Karpas-422 (cell line): Measurements from ENCODE around the gene EIF4G3. TPM values are rescaled to one million over a fixed set of nuclear protein-coding genes. Genes with fewer than 3 reads are reported as not detected.

Experiments used
- DNase-seq: peaks from one replicate; pipeline ENCODE4 v3.0.0-alpha.2; 2015
- H2AFZ ChIP-seq: fragments of 200-600 bp; sonication (generic); 2 replicates; pipeline ENCODE4 v1.6.1; 2014; ENCODE audit warnings: antibody characterized with exemption, low read length, mixed read lengths
- H3K27ac ChIP-seq: fragments of 200-600 bp; sonication (generic); 2 replicates; pipeline ENCODE4 v1.5.1; 2014; ENCODE audit warnings: mild to moderate bottlenecking, low read length, moderate library complexity
- H3K27me3 ChIP-seq: fragments of 200-600 bp; sonication (generic); 2 replicates; pipeline ENCODE4 v1.6.1; 2014; ENCODE audit warnings: low read length, mixed read lengths
- H3K36me3 ChIP-seq: fragments of 200-600 bp; sonication (generic); 2 replicates; pipeline ENCODE4 v1.6.1; 2014; ENCODE audit warnings: low read length, mixed read lengths; ENCODE audit not compliant: insufficient read depth
- H3K4me1 ChIP-seq: fragments of 200-600 bp; sonication (generic); 2 replicates; pipeline ENCODE4 v1.6.1; 2014; ENCODE audit warnings: mild to moderate bottlenecking, low read length, mixed read lengths
- H3K4me2 ChIP-seq: fragments of 200-600 bp; sonication (generic); 2 replicates; pipeline ENCODE4 v1.6.1; 2014; ENCODE audit warnings: low read length, low read depth, mild to moderate bottlenecking; ENCODE audit not compliant: poor library complexity, severe bottlenecking
- H3K4me3 ChIP-seq: fragments of 200-600 bp; sonication (generic); 2 replicates; pipeline ENCODE4 v1.5.1; 2014; ENCODE audit warnings: mild to moderate bottlenecking, antibody characterized with exemption, low read length, mixed read lengths
- H3K79me2 ChIP-seq: fragments of 200-600 bp; sonication (generic); 2 replicates; pipeline ENCODE4 v1.6.1; 2014; ENCODE audit warnings: mild to moderate bottlenecking, low read length, mixed read lengths
- H3K9ac ChIP-seq: fragments of 200-600 bp; sonication (generic); 2 replicates; pipeline ENCODE4 v1.6.0; 2014; ENCODE audit warnings: low read length
- H3K9me2 ChIP-seq: fragments of 200-600 bp; sonication (generic), shearing (Covaris generic); replicated peaks from 2 replicates; pipeline ENCODE4 v1.6.0; 2014; ENCODE audit warnings: mild to moderate bottlenecking, low read length, moderate library complexity; ENCODE audit not compliant: insufficient read depth
- H3K9me3 ChIP-seq: fragments of 300-700, 200-600 bp; sonication (generic); 2 replicates; pipeline ENCODE4 v1.6.1; 2014; ENCODE audit warnings: low read length, mixed read lengths
- H4K20me1 ChIP-seq: fragments of 200-600 bp; sonication (generic); 2 replicates; pipeline ENCODE4 v1.6.1; 2014; ENCODE audit warnings: mild to moderate bottlenecking, antibody characterized with exemption, low read length, low read depth; ENCODE audit not compliant: insufficient read depth
- total RNA-seq: library from RNA; depleted of rRNA; stranded (reverse); fragments of >200 nt; shearing (Covaris generic); gene quantifications from 2 replicates; pipeline ENCODE4 v1.2.3, GENCODE V29; 2014; ENCODE audit warnings: low replicate concordance

The EIF4G3 gene
- total RNA-seq, 1 experiment from 2014 or later = 139 TPM

- no peak overlapping the region for H3K9ac ChIP-seq
- peaks cover 19% of the 10 kb centered on the region for H3K4me1 ChIP-seq
- peak; percentile 74 for DNase-seq
- H3K9me3 ChIP-seq = no peaks in the 10 kb centered on the region
- peaks cover 24% of the 10 kb centered on the region; the same call in 1 of the 2 replicates for H4K20me1 ChIP-seq
- no peak overlapping the region for H3K4me2 ChIP-seq
- H3K4me3 ChIP-seq = no peak overlapping the region
- H3K36me3 ChIP-seq = peaks cover 56% of the 10 kb centered on the region
- peaks cover 94% of the 10 kb centered on the region for H3K79me2 ChIP-seq
- no peaks in the 10 kb centered on the region for H3K9me2 ChIP-seq
- H2AFZ ChIP-seq = no peak overlapping the region
- H3K27ac ChIP-seq = peak overlapping the region; percentile 44
- H3K27me3 ChIP-seq = no peaks in the 10 kb centered on the region
These were observed 11.1 kb downstream of the EIF4G3 start for GRCh38 chr1:21165646-21166045.

- Histone ChIP-seq H3K4me3 (no peak overlapping the region), H3K36me3 (peaks cover 59% of the 10 kb centered on the region), H3K27me3 (no peaks in the 10 kb centered on the region), H3K4me2 (no peak overlapping the region), H3K27ac (peak overlapping the region; percentile 44), H3K79me2 (peaks cover 94% of the 10 kb centered on the region), H3K4me1 (peaks cover 19% of the 10 kb centered on the region), H3K9me3 (no peaks in the 10 kb centered on the region), H3K9me2 (no peaks in the 10 kb centered on the region), H4K20me1 (peaks cover 30% of the 10 kb centered on the region; the same call in 1 of the 2 replicates), H2AFZ (no peak overlapping the region), H3K9ac (no peak overlapping the region)
- DNase-seq = no peak
These were observed 11.6 kb downstream of the EIF4G3 start for GRCh38 chr1:21165076-21165475.

GRCh38 chr1:21164266-21164665 lies 12.4 kb downstream of the EIF4G3 start:
- Histone ChIP-seq H3K4me1 (peaks cover 19% of the 10 kb centered on the region), H3K9ac (no peak overlapping the region)

GRCh38 chr1:21162740-21163464 lies 13.8 kb downstream of the EIF4G3 start:
- H3K9me2 ChIP-seq = no peaks in the 10 kb centered on the region
- H4K20me1 ChIP-seq = peaks cover 29% of the 10 kb centered on the region; the same call in 1 of the 2 replicates
- peaks cover 98% of the 10 kb centered on the region for H3K79me2 ChIP-seq
- H3K9me3 ChIP-seq = no peaks in the 10 kb centered on the region
- no peak overlapping the region for H3K4me3 ChIP-seq
- H2AFZ ChIP-seq = no peak overlapping the region
- H3K27ac ChIP-seq = no peak overlapping the region
- H3K27me3 ChIP-seq = no peaks in the 10 kb centered on the region
- H3K9ac ChIP-seq = no peak overlapping the region
- no peak for DNase-seq
- peaks cover 19% of the 10 kb centered on the region for H3K4me1 ChIP-seq
- H3K4me2 ChIP-seq = no peak overlapping the region
- peaks cover 61% of the 10 kb centered on the region for H3K36me3 ChIP-seq

More at GRCh38 chr1:21164266-21164665, 12.4 kb downstream of the EIF4G3 start:
- Histone ChIP-seq H3K27ac (no peak overlapping the region), H3K36me3 (peaks cover 60% of the 10 kb centered on the region), H2AFZ (no peak overlapping the region), H3K9me2 (no peaks in the 10 kb centered on the region), H3K4me3 (no peak overlapping the region), H3K4me2 (no peak overlapping the region), H4K20me1 (peaks cover 34% of the 10 kb centered on the region; the same call in 1 of the 2 replicates), H3K27me3 (no peaks in the 10 kb centered on the region), H3K79me2 (peaks cover 96% of the 10 kb centered on the region), H3K9me3 (no peaks in the 10 kb centered on the region)
- no peak for DNase-seq

- no peak overlapping the region for H3K27ac ChIP-seq
- no peak overlapping the region for H3K4me3 ChIP-seq
- H3K36me3 ChIP-seq = peaks cover 60% of the 10 kb centered on the region
- H3K9me2 ChIP-seq = no peaks in the 10 kb centered on the region
- peaks cover 33% of the 10 kb centered on the region; the same call in 1 of the 2 replicates for H4K20me1 ChIP-seq
- no peak overlapping the region for H3K4me2 ChIP-seq
- H3K9me3 ChIP-seq = no peaks in the 10 kb centered on the region
- H3K9ac ChIP-seq = no peak overlapping the region
- H2AFZ ChIP-seq = no peak overlapping the region
- H3K79me2 ChIP-seq = peaks cover 98% of the 10 kb centered on the region
- no peak for DNase-seq
- no peaks in the 10 kb centered on the region for H3K27me3 ChIP-seq
- peaks cover 16% of the 10 kb centered on the region for H3K4me1 ChIP-seq
These were observed 14.9 kb downstream of the EIF4G3 start for GRCh38 chr1:21161842-21162241.

- H2AFZ ChIP-seq = no peak overlapping the region
- H3K9ac ChIP-seq = no peak overlapping the region
- no peak for DNase-seq
- H3K4me2 ChIP-seq = no peak overlapping the region
- no peak overlapping the region for H3K4me3 ChIP-seq
- no peaks in the 10 kb centered on the region for H3K9me2 ChIP-seq
- peaks cover 96% of the 10 kb centered on the region for H3K79me2 ChIP-seq
- no peak overlapping the region for H3K27ac ChIP-seq
- peaks cover 58% of the 10 kb centered on the region for H3K36me3 ChIP-seq
- H3K27me3 ChIP-seq = no peaks in the 10 kb centered on the region
- peaks cover 30% of the 10 kb centered on the region; the same call in 1 of the 2 replicates for H4K20me1 ChIP-seq
- peaks cover 5% of the 10 kb centered on the region for H3K4me1 ChIP-seq
- no peaks in the 10 kb centered on the region for H3K9me3 ChIP-seq
These were observed 16.4 kb downstream of the EIF4G3 start for GRCh38 chr1:21160263-21160796.

GRCh38 chr1:21157868-21158267 lies 18.8 kb downstream of the EIF4G3 start:
- no peak overlapping the region for H3K4me2 ChIP-seq
- no peak overlapping the region for H3K4me3 ChIP-seq
- DNase-seq = no peak
- H3K27ac ChIP-seq = no peak overlapping the region
- no peak overlapping the region for H2AFZ ChIP-seq
- no peaks in the 10 kb centered on the region for H3K9me2 ChIP-seq
- H3K79me2 ChIP-seq = peaks cover 95% of the 10 kb centered on the region
- H4K20me1 ChIP-seq = peaks cover 24% of the 10 kb centered on the region; the same call in 1 of the 2 replicates
- no peaks in the 10 kb centered on the region for H3K9me3 ChIP-seq
- H3K27me3 ChIP-seq = no peaks in the 10 kb centered on the region
- no peak overlapping the region for H3K9ac ChIP-seq
- H3K36me3 ChIP-seq = peaks cover 54% of the 10 kb centered on the region
- H3K4me1 ChIP-seq = no peaks in the 10 kb centered on the region

GRCh38 chr1:21157054-21157453 lies 19.6 kb downstream of the EIF4G3 start:
- peaks cover 94% of the 10 kb centered on the region for H3K79me2 ChIP-seq
- H3K27ac ChIP-seq = no peak overlapping the region
- H2AFZ ChIP-seq = no peak overlapping the region
- no peak overlapping the region for H3K4me2 ChIP-seq
- no peak for DNase-seq
- H3K4me1 ChIP-seq = no peaks in the 10 kb centered on the region
- no peak overlapping the region for H3K9ac ChIP-seq
- no peaks in the 10 kb centered on the region for H3K9me3 ChIP-seq
- peaks cover 24% of the 10 kb centered on the region; the same call in 1 of the 2 replicates for H4K20me1 ChIP-seq
- no peaks in the 10 kb centered on the region for H3K9me2 ChIP-seq
- no peak overlapping the region for H3K4me3 ChIP-seq
- H3K27me3 ChIP-seq = no peaks in the 10 kb centered on the region
- H3K36me3 ChIP-seq = peaks cover 53% of the 10 kb centered on the region
